ENCODE measurements around the gene ANKRD29. TPM values are rescaled to one million over a fixed set of nuclear protein-coding genes. Genes with fewer than 3 reads are reported as not detected.

Gene ANKRD29
- total and polyA plus RNA-seq, 12 donors = 2.1 to 11.5 (median 6.0) TPM

DNA sequence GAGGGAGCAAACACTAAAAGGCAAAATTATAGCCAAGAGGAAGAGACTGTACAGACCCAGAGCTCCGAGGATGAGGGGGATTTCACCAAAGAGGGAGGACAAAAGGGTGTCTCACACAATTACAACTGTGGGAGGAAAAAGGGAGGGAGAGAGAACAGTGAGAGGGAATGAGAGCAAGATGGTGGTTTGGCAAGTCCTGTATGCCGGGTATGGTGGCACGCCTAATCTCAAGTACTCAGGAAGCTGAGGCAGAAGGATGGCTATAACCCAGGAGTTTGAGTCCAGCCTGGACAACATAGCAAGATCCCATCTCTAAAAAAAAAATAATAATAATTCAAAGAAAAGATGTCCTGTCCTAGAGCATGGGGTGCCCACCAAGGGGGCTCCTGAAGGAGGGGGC lies 110.7 kb downstream of the ANKRD29 start:
- 59 to 98% methylated on average over 3 of the region's 3 CpGs for WGBS, 2 donors
- no peaks in the 10 kb centered on the region for H3K27me3 ChIP-seq
- no peak overlapping the region for H3K4me3 ChIP-seq
- H3K4me1 ChIP-seq = no peaks in the 10 kb centered on the region
- H3K9me3 ChIP-seq = no peaks in the 10 kb centered on the region
- no peak for DNase-seq
- no peak for TF ChIP-seq CTCF (IDR thresholded peaks at IDR 0.05)
- no peak overlapping the region for H3K27ac ChIP-seq
- ATAC-seq = no peak
- intact Hi-C loops (cut with DNase I) = no loop called here
- H3K36me3 ChIP-seq = peaks cover 0 to 100% (median 48%) of the 10 kb centered on the region in 9 donors

- intact Hi-C loops (cut with DNase I) = no loop called here
- Histone ChIP-seq H3K4me1 (no peaks in the 10 kb centered on the region), H3K9me3 (no peaks in the 10 kb centered on the region), H3K27ac (no peak overlapping the region), H3K36me3 (peaks cover 0 to 100% (median 48%) of the 10 kb centered on the region in 9 donors), H3K4me3 (no peak overlapping the region), H3K27me3 (no peaks in the 10 kb centered on the region)
- DNase-seq (no peak), ATAC-seq (no peak)
- no peak for TF ChIP-seq CTCF (IDR thresholded peaks at IDR 0.05)
Observed at GRCh38 chr18:23550898-23551297, 111.8 kb downstream of the ANKRD29 start.

Other genes starting within 250 kb of the ANKRD29 start
- 10 to 100 TPM; 51.5 to 74.6 (median 63.5) TPM for gene RIOK3, start 209.6 kb downstream of the ANKRD29 start, total RNA-seq
- 10 to 100 TPM; 33.7 to 47.0 TPM for gene RIOK3, start 209.6 kb downstream of the ANKRD29 start, polyA plus RNA-seq
- gene RMC1, start 159.4 kb downstream of the ANKRD29 start, total RNA-seq = 10 to 100 TPM; 12.4 to 21.6 (median 14.5) TPM
- gene RMC1, start 159.4 kb downstream of the ANKRD29 start, polyA plus RNA-seq = 10 to 100 TPM; 23.9 to 29.6 TPM
- 10 to 100 TPM in 8 of 10 donors, 1 to 10 TPM in 2; 9.7 to 21.2 (median 13.3) TPM for gene NPC1, start 76.4 kb downstream of the ANKRD29 start, total RNA-seq
- 10 to 100 TPM in 1 of 2 donors, 1 to 10 TPM in 1; 8.9 to 34.4 TPM for gene NPC1, start 76.4 kb downstream of the ANKRD29 start, polyA plus RNA-seq
- 1 to 10 TPM in 9 of 10 donors, under 1 TPM in 1; 0.89 to 5.3 (median 3.3) TPM for gene LAMA3, start 26.5 kb upstream of the ANKRD29 start, total RNA-seq
- gene LAMA3, start 26.5 kb upstream of the ANKRD29 start, polyA plus RNA-seq = 1 to 10 TPM; 1.7 to 3.7 TPM

Data from heart right ventricle (tissue), 16 donors.